Chondrocyte (in vitro differentiated cells): ENCODE measurements around the gene SLC25A21. TPM values are rescaled to one million over a fixed set of nuclear protein-coding genes. Genes with fewer than 3 reads are reported as not detected.

Source experiments
- DNase-seq: peaks from one replicate; pipeline ENCODE4 v3.0.0; 2021; ENCODE audit warnings: mixed read lengths, low spot score
- H3K27ac Mint-ChIP-seq: one replicate; pipeline ENCODE4 v1.8.0; 2021; ENCODE audit warnings: mild to moderate bottlenecking, moderate library complexity, mixed read lengths; ENCODE audit not compliant: unreplicated experiment
- H3K27me3 Mint-ChIP-seq: 2 replicates; pipeline ENCODE4 v1.8.0; 2021; ENCODE audit warnings: low read depth, mixed read lengths
- H3K36me3 Mint-ChIP-seq: 2 replicates; pipeline ENCODE4 v1.8.0; 2021; ENCODE audit warnings: low read depth, mixed read lengths
- H3K4me1 Mint-ChIP-seq: 2 replicates; pipeline ENCODE4 v1.8.0; 2021; ENCODE audit warnings: low read depth, mild to moderate bottlenecking, mixed read lengths
- H3K4me3 Mint-ChIP-seq: one replicate; pipeline ENCODE4 v1.8.0; 2021; ENCODE audit warnings: mild to moderate bottlenecking, moderate library complexity, mixed read lengths; ENCODE audit not compliant: unreplicated experiment
- H3K9me3 Mint-ChIP-seq: 2 replicates; pipeline ENCODE4 v1.8.0; 2021; ENCODE audit warnings: low read depth, mixed read lengths
- CTCF ChIP-seq: fragments of 200-600 bp; sonication (generic); IDR thresholded peaks from 2 replicates; pipeline ENCODE4 v1.5.0; 2021; ENCODE audit warnings: antibody characterized with exemption, mild to moderate bottlenecking, moderate library complexity
- total RNA-seq: library from RNA; stranded (reverse); gene quantifications from 3 replicates; pipeline ENCODE4 v1.2.1, GENCODE V29; 2021

The SLC25A21 gene
- total RNA-seq, 1 donor from 2014 or later: 0.22 TPM

GRCh38 chr14:36751106-36751505 is 421.3 kb downstream of the SLC25A21 start:
- H3K27me3 Mint-ChIP-seq: peaks cover 12% of the 10 kb centered on the region
- H3K36me3 Mint-ChIP-seq: no peaks in the 10 kb centered on the region
- no peak for TF ChIP-seq CTCF
- no peak for DNase-seq
- no peak overlapping the region for H3K27ac Mint-ChIP-seq
- H3K4me3 Mint-ChIP-seq: no peak overlapping the region
- no peaks in the 10 kb centered on the region for H3K4me1 Mint-ChIP-seq
- peaks cover 9% of the 10 kb centered on the region for H3K9me3 Mint-ChIP-seq

GRCh38 chr14:36750244-36750643 is 422.2 kb downstream of the SLC25A21 start:
- H3K4me1 Mint-ChIP-seq: no peaks in the 10 kb centered on the region
- H3K36me3 Mint-ChIP-seq: no peaks in the 10 kb centered on the region
- DNase-seq: no peak

GRCh38 chr14:36748610-36749213 is 423.7 kb downstream of the SLC25A21 start:
- peaks cover 11% of the 10 kb centered on the region for H3K27me3 Mint-ChIP-seq
- H3K36me3 Mint-ChIP-seq: no peaks in the 10 kb centered on the region
- no peak overlapping the region for H3K27ac Mint-ChIP-seq
- peaks cover 28% of the 10 kb centered on the region for H3K9me3 Mint-ChIP-seq
- H3K4me1 Mint-ChIP-seq: no peaks in the 10 kb centered on the region
- no peak for DNase-seq
- H3K4me3 Mint-ChIP-seq: no peak overlapping the region
- no peak for TF ChIP-seq CTCF

More at GRCh38 chr14:36750244-36750643, 422.2 kb downstream of the SLC25A21 start:
- Mint-ChIP-seq H3K4me3 (no peak overlapping the region), H3K9me3 (peaks cover 18% of the 10 kb centered on the region), H3K27me3 (peaks cover 12% of the 10 kb centered on the region), H3K27ac (no peak overlapping the region)
- no peak for TF ChIP-seq CTCF

- H3K4me1 Mint-ChIP-seq: no peaks in the 10 kb centered on the region
- peaks cover 11% of the 10 kb centered on the region for H3K27me3 Mint-ChIP-seq
- no peak overlapping the region for H3K4me3 Mint-ChIP-seq
- no peak for DNase-seq
- TF ChIP-seq CTCF: peak; percentile 73
- H3K9me3 Mint-ChIP-seq: peaks cover 27% of the 10 kb centered on the region
- H3K36me3 Mint-ChIP-seq: peaks cover 3% of the 10 kb centered on the region
- no peak overlapping the region for H3K27ac Mint-ChIP-seq
These were observed 424.8 kb downstream of the SLC25A21 start for GRCh38 chr14:36747411-36748184.

GRCh38 chr14:36746872-36747271 is 425.5 kb downstream of the SLC25A21 start:
- no peak for DNase-seq
- H3K4me3 Mint-ChIP-seq: no peak overlapping the region
- H3K4me1 Mint-ChIP-seq: no peaks in the 10 kb centered on the region
- H3K27ac Mint-ChIP-seq: no peak overlapping the region
- peaks cover 3% of the 10 kb centered on the region for H3K36me3 Mint-ChIP-seq
- H3K9me3 Mint-ChIP-seq: peaks cover 27% of the 10 kb centered on the region
- TF ChIP-seq CTCF: no peak
- peaks cover 17% of the 10 kb centered on the region for H3K27me3 Mint-ChIP-seq
